NCI-H146 treated with DMSO at 0.1 percent for 48 hours (cell line): ENCODE measurements around the gene GRB10.

Experiments used
- DNase-seq: peaks from one replicate; lab custom pipeline; 2025; ENCODE audit not compliant: unreplicated experiment; lab: John Stamatoyannopoulos, UW

The GRB10 gene

DNA sequence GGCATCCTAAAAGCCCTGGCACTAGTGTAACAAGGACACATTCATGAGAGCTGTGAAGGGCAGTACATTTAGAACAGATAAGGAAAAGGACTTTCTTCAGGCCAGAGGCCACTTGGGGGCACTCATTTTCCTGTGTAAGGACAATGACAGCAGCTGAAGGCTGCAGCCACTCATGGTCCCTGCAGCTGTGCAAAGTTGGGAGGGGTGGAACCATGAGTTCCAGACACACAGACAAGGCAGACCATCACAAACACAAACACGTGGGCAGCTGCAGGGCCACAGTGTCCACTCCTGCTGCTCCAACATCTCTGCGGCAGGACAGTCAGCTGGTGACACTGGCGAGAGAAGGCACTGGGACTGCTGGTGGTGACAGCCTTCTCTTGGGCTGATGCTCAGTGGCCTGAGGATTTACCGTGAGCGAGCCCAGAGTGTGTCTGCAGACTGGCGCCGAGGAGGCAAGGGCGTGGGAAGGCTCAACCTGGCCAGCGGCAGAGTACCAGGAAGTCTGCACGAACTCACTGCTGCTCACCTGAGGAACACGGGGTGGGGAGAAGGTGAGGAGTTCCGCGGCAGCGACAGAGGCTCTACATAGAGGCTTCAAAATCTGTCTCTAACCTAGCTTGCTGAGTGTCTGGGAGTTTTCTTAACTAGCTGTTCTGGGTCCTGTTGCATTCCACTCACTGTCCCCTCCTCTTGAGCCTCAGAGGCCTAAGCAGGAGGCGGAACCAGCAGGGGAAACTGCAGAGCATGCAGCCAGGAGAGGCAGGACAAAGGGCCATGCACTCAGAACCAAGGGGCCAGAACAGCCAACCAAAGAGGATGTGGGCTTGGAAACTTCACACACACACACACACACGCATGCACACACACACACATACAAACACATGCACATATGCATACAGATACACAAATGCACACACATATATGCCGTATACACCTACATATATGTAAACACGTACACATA is 141.0 kb downstream of the GRB10 start:
- peak; percentile 43 for DNase-seq

DNA sequence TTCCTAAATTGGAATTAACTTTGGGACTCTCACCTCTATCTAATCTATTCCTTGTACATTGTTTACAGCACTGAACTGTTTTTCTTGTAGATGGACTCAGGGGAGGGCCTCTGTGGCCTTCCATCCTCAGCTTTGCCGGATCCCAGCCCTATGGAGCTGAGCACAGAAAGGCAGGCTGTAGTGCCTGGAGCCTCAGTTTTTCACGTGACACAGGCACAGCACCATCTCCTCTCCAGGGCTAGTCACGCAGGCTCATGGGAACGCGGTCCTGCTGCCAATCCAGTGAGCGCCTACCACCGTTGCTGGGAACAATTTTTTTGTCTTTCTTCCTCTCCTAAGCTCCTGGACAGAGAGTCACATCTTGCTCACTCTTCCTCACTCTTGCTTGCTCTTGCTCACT is 141.9 kb downstream of the GRB10 start:
- no peak for DNase-seq

DNA sequence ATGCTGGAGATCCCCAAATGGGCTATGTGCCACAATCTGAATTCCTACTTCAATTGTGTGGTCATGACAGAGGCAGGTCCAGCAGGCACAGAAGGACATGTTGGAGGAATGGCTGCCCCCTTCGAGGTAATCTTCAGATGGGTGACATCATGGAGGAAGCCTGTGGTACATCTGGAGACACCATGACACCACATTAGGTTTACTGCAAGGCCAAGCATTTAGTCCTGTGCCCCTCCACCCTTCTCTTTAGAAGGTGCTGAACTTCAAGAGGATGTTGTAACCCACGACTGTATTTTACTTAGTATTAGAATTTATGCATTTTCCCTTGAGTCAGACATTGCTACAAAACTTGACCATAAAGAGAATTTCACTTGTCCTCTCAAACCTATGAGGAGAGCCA is 142.4 kb downstream of the GRB10 start:
- no peak for DNase-seq

DNA sequence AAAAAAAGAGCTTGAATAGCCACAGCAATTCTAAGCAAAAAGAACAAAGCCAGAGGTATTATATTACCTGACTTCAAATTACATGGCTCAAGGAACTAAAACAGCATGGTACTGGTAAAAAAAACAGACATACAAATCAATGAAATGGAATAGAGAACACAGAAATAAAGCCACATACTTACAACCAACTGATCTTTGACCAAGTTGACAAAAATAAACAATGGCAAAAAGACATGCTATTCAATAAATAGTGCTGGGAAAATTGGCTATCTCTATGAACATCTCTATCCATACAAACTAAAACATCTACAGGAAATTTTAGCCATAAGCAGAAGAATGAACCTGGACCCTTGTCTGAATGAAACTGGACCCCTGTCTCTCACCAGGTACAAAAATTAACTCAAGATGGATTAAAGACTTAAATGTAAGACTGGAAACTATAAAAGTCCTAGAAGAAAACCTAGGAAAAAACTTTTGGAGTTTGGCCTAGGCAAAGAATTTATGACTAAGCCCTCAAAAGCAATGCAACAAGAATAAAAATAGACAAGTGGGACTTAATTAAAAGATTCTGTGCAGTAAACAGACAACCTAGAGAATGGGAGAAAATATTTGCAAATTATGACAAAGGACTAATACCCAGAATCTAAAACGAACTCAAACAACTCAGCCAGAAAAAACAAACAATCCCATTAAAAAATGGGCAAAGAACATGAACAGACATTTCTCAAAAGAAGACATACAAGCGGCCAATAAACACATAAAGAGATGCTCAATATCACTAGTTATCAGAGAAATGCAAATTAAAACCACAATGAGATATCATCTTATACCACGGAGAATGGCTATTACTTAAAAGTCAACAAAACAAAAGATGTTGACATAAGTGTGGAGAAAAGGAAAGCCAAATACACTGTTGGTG is 144.7 kb downstream of the GRB10 start:
- peak; percentile 80 for DNase-seq

DNA sequence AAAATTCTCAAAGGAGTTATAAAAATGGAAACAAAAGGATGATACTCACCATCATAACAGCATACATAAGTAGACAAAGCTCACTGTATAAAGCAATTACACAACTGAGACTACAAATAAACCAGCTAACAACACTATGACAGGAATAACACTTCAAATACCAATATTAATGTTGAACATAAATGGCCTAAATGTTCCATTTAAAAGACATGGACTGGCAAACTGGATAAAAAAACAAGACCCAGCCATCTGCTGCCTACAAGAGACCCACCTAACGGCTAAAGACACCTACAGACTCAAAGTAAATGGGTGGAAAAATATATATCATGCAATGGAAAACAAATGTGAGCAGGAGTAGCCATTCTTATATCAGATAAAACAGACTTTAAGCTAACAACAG is 148.3 kb downstream of the GRB10 start:
- DNase-seq, result no peak

DNA sequence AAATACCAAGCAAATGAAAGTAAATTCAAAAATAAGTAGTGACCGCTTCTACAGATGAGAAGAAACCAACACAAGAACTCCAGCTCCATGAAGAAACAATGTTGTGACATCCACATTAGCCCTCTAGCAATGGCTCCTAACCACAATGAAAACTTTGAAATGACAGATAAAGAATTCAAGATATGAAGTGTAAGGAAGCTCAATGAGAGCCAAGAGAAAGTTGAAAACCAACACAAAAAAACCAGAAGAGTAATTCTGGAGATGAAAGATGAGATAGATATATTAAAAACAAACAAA is 149.3 kb downstream of the GRB10 start:
- DNase-seq, result no peak

DNA sequence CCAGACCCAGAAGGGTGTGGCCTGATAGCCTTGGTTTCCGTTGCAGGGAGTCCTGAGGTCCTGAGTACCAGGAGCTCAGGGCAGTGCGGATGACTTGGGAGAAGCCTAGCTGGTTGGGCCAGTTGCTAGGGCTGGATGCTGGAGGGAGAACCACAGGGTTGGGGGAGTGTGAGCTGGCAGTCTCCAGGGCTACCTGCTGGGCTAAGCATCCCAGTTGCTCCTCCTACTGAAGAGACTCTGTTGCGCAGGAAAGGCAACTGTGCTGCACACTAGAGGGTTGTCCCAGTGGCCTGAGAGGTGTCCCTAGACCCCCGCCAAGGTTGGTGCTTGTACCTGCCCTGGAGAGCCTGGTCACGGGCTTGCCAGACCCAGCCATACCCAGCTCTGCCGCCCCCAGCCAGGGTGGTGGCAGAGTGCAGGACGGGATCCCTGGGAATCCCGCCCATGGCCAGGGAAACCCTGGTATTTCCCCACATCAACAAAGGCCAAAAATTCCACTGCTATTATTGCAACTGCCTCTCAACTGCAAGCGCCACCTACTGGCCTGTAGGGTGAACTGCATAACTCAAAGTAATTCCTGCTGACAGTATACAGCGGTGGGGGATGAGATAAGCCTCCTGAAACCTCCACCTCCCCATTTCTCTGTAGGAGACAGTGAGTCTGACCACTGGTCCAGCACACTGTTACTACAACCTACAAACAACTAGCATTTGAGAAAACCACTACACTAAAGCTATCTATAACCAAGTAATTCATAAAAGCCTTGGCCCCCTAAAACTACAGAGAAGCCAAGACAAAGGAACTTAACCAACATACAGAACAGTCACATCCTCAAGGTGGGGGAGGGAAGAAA is 149.9 kb downstream of the GRB10 start:
- DNase-seq, result peak; percentile 41

DNA sequence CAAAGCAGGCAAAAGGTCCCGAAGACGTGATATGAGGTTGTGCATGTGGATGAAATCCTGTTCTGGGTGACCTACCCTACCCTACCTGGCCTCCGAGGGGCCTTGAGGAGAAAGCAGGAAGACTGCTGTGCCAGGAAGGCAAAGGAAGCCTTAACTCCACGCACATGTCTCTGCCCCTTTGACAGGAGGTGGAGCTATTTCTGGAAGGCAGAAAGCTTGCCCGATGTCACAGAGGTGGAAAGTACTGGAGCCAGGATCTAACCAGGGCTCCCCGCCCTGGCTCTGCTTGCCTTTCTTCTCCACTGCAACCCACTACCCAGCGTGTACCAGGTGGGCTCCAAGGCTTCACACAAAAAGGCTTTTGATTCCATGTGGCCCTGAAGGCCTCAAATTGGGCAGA is 151.1 kb downstream of the GRB10 start:
- no peak for DNase-seq

DNA sequence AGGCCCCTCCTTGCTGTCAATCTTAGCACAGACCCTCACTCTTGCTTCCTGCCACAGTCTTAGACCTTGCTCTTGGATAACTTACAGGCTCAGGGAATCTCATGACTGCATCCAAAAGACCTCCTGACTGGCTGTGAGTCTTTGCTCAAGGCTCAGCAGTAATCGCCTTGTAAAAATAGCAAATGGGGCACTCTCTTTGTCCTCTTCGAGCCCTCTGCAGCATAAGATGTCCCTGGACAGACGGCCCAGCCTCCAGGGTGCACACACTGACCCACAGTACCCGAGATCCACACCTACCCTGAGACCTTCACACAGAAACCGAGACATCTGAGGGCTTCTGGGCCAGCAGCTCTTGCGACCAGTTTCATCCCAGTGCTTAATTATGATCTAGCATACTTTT is 151.6 kb downstream of the GRB10 start:
- DNase-seq, result no peak

DNA sequence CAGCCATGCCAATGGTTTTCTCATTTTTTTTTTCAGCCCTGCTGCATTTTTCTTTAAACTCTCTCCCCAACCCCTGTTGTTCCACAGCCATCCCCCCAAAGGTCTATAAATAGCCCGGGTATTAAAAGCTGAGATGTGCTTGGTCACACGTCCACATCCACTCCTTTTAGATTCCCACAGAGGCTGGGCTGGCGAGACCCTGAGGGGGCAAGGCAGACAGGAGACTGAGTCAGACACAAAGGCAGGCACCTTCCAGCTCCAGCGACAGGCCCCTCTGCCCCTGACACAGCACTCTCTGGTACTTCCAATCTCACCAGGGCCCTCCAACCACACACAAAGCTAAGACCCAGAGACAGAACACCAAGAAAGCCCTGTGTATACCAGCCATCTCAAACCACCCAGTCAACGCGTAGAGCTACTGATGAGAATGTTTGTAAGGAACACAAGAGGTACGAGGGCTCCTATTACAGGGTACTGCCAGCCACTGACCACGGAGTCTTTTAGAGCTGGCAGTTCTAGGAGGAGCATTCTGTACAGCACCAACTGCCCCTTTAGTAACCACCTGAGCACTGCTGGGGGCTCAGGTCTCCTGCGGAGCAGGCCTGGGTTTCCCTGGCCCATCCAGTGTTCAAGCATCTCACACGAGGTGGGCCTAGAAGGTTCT is 153.3 kb downstream of the GRB10 start:
- no peak for DNase-seq

DNA sequence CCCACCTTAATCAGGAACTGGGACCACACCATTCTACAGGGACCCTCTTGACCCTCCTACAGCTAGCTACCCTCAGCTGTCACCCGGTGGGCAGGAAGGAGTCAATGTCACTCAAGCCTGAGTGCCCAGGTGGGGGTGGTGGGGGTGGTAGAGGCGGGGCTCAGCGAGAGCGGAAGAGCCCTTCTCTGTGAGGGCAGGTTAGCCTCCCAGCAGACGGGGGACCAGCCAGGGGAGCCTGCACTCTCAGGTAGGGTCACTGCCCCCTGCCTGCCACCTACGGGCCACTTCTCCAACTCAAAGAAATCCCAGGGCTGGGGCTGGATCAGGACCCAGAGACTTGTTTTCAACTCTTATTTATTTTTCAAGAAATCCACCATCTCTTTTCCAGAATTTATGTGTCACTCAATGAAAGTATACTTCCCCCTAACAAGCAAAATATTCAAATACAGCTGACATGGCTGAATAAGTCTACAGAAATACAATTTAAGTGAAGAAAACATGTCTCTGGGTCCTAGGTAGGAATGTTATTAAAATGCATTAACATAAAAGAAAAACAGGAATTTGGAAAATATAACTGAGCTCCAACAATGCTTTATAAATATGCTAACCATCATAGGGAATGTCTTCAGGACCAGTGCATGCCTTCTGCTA is 154.1 kb downstream of the GRB10 start:
- no peak for DNase-seq

DNA sequence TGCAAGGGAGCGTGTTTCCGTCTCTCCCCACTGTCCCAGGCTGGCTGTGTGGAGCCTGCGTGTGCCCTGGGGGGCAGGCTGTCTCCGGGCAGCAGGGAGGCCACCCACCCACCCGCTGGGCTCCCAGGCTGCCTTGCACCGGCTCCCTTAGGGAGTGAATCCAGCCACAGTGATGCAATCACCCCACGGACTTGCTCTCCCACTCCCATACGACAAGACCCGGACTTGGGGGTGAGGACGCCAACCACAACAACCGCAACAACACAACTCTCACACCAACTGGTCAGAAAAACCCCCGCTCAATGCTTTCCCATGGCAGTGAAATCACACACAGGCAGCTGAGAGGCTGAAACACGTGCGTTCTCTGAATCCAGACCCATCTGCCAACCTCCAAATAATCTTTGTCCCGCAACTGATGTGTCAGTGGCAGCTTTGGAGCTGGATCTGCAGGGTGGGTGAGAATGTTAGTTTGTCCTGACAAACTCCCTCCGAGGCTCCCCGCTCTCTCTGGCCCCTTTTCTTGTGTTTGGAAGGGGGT is 154.8 kb downstream of the GRB10 start:
- no peak for DNase-seq

DNA sequence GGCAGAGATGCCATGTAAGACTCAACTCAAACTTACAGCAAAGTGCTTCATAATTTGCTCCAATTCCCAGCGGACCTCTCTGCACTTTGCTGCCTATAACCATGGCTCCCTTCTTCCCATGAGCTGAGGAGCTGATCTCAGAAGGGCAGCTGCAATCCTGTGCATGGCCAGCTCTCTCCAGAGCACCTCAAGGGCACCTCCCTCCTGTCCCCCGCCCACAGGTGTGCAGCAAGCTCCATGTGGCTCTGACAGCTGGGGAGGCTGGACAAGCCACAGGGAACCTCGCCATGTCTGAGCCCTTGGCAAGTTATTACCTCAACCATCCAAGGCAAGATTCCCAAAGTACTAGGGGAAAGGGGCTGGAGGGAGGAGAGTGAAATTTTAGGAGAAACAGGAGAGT is 156.4 kb downstream of the GRB10 start:
- no peak for DNase-seq

DNA sequence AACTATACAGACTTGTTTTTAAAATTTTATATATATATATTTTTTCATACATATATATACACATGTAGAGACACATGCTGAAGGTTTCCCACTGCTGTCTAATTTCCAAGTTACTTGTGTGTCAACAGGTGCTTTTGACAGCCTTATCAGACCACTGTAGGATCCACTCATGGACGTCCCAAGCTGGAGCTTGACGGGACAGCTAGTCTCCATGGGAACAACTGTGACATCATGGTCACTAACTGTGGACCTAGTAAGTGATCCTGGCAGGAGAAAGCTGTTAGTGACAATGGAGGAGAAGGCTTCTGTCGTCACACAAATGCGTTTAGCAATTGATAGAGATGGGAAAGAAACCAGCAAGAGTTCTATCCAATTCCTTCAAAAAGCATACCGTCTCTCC is 157.3 kb downstream of the GRB10 start:
- DNase-seq, result no peak

DNA sequence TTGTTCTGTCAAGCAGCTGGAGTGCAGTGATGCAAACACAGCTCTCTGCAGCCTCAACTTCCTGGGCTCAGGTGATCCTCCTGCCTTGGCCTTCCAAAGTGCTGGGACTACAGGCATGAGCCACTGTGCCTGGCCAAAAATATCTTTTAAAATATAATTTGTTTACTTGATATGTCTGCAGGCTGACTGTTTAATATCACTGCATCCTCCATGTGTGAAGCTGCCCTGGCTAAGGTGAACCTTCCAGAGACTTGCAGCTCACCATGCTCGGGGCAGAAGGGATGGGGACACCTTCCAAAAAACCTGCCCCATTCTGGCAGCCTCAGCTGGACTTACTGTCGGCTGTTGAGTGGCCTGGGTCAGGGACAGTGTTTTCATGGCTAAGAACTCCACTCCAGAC is 159.9 kb downstream of the GRB10 start:
- DNase-seq, result no peak

DNA sequence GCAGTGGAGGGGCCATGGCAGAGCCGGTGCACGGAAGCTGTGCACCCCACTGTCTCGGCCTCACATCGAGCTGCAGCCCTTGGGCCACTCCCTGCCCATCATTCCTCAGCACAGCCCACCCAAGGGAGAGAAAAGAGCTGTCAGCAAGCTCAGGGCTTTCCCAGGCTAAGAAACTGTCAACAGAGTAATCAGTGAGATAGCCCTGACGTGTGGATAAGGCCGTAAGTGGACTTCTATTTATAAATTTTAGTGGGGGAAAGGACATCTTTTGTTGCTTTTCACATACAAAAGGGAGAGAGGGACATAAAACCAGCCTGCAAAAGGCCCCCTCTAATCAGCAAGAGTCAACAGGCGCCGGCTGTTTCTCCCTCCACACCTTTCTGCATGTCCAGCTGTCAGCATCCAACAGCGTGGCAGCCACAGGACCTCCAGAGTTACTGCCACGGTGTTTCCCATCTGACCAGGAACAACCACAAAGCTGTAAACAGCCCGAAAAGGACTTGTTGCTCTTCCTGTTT is 160.7 kb downstream of the GRB10 start:
- DNase-seq, result peak; percentile 68

DNA sequence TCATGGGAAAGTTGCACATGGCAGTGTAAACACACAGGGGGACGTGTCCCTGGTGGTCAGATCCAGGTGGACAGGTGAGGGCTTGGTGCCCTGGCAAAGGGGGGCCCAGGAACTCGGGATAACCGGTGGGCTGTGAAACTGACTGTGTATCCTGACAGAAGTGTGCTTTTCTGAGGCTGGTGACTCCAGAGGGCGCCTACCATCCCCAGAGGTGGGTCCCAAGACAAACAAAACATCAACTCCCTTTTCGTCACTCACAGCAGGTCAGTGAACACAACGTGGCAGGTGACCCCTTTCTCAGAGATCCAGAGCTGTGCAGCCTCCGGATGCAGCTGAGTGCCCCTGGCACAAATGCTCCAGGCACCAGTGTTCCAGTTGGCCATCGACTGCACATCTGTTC is 161.5 kb downstream of the GRB10 start:
- peak; percentile 58 for DNase-seq

DNA sequence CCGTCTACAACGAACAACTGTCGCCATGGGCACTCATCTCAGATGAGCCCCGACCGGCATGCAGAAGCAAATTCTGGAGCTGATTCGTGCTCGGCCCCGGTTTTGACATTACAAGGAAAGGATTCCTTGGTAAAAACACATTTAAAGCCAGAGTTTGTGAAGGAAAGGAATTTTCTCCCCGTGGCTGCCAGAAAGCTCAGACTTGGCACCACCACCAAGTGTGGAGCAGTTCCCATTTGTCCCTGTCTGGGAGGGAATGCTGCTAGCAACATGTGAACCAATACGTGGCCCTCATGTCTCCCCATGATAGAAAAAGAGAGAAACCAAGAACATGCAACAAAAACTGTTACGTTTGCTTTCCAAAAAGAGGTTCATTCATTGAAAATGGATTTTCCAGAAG is 162.3 kb downstream of the GRB10 start:
- no peak for DNase-seq

DNA sequence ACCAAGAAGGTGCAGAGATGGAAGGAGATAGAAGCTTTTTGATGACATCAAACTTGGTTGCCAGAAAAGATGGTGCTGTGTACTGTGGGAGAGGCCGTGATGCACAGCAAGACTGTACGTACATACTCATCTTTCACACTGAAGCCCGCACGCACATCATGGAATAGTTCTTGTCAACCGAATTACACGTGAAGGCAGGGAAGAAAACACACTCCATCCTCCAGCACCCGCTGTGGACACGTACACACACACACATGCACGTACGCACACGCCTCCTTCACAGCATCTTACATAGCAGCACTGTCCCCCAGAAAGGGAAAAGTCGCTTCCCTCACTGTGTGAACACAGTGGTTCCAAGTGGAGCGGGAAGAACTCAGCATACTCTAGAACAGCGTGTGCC is 163.0 kb downstream of the GRB10 start:
- no peak for DNase-seq

DNA sequence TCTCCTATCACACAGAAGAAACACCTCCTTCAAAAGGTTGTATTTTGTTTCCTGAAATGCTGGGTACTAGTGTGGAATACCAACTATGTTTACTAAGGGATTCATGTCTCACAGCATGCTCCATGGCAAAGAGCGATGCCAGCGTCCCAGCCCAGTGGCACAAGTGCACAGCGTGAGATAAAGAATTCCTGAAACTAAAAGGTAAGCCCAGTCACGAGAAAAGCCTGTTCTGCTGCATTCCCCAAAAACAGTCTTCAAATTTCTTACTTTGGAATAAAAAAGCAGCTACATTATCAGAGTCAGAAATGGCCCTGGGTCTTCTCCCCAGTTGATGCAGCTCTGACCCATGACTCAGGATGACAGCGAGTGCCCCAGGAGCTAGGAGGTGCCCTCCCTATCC is 164.4 kb downstream of the GRB10 start:
- DNase-seq, result no peak
